Endothelial cell of umbilical vein (primary cell): Measurements from ENCODE around the gene HLA-DPA1. TPM values are rescaled to one million over a fixed set of nuclear protein-coding genes. Genes with fewer than 3 reads are reported as not detected.

Experiments
- BruUV-seq: library from RNA; stranded (reverse); fragments of 400-500 nt; replicated peaks from 2 replicates; lab custom pipeline; 2021; lab: Mats Ljungman, UMichigan
- CTCF ChIA-PET: fragments of 300-600, 350-600 bp; sonication (Branson Sonifier 250); formaldehyde crosslinking; loops from one replicate; lab custom pipeline; 2021; ENCODE audit warnings: antibody characterized with exemption, inconsistent platforms; lab: Charles Lee
- POLR2A ChIA-PET: fragments of 300-600, 350-600 bp; sonication (Branson Sonifier 250); formaldehyde crosslinking; loops from one replicate; lab custom pipeline; 2021; ENCODE audit warnings: antibody characterized with exemption, inconsistent platforms; lab: Charles Lee
- DNase-seq: peaks from one replicate; pipeline ENCODE4 v3.0.0-alpha.2; 2011; ENCODE audit warnings: low read depth, low spot score
- FAIRE-seq: peaks from 2 replicates; lab custom pipeline; 2011; peaks lifted over from hg19 to GRCh38; lab: Jason Lieb, UNC
- H2AFZ ChIP-seq: 2 replicates; pipeline ENCODE4 v1.6.0; 2012; ENCODE audit warnings: low read depth, low read length, control low read depth, inconsistent platforms
- H3K27ac ChIP-seq: 2 replicates; pipeline ENCODE4 v1.5.1; 2011; ENCODE audit warnings: low read depth, mild to moderate bottlenecking, control low read depth, low read length, moderate library complexity; ENCODE audit not compliant: insufficient read depth
- H3K27me3 ChIP-seq, 2 experiments: 2 replicates each; pipeline versions ENCODE4 v1.6.0 to v1.6.1; 2011; ENCODE audit warnings: low read length in 2 of 2, mixed read lengths in 1 of 2; ENCODE audit not compliant: control insufficient read depth in 2 of 2, insufficient read depth in 2 of 2
- H3K36me3 ChIP-seq, 2 experiments: 2 replicates in 1 of 2; 3 replicates in 1 of 2; pipeline ENCODE4 v1.5.1; 2011; ENCODE audit warnings: low read length in 2 of 2, mild to moderate bottlenecking in 1 of 2, moderate library complexity in 1 of 2; ENCODE audit not compliant: control insufficient read depth in 2 of 2, insufficient read depth in 2 of 2; ENCODE audit errors: extremely low read depth in 1 of 2
- H3K4me1 ChIP-seq: 3 replicates; pipeline ENCODE4 v1.5.1; 2011; ENCODE audit warnings: mild to moderate bottlenecking, low read length; ENCODE audit not compliant: control insufficient read depth, insufficient read depth; ENCODE audit errors: extremely low read depth
- H3K4me2 ChIP-seq: 2 replicates; pipeline ENCODE4 v1.6.1; 2011; ENCODE audit warnings: low read length, control low read depth, mixed read lengths; ENCODE audit not compliant: insufficient read depth
- H3K4me3 ChIP-seq, 3 experiments: fragments of 200-600 bp in 1 of 3; sonication (generic), shearing (Covaris generic) in 1 of 3; replicated peaks in 1 of 3; 2 replicates each; pipeline ENCODE4 v1.5.1; 2011 to 2016; ENCODE audit warnings: control low read depth in 3 of 3, low read length in 3 of 3, mild to moderate bottlenecking in 2 of 3, inconsistent platforms in 1 of 3, low read depth in 1 of 3, moderate library complexity in 1 of 3; ENCODE audit not compliant: insufficient read depth in 1 of 3
- H3K79me2 ChIP-seq: 2 replicates; pipeline ENCODE4 v1.6.0; 2012; ENCODE audit warnings: low read length, inconsistent platforms; ENCODE audit not compliant: control insufficient read depth, insufficient read depth
- H3K9ac ChIP-seq: replicated peaks from 2 replicates; pipeline ENCODE3; 2011; ENCODE audit warnings: low read length, control low read depth; ENCODE audit not compliant: insufficient read depth; ENCODE audit errors: extremely low read depth
- H3K9me1 ChIP-seq: replicated peaks from 3 replicates; pipeline ENCODE4 v1.6.0; 2011; ENCODE audit warnings: mild to moderate bottlenecking, low read length; ENCODE audit not compliant: control insufficient read depth, insufficient read depth; ENCODE audit errors: extremely low read depth
- H3K9me3 ChIP-seq: replicated peaks from 2 replicates; pipeline ENCODE4 v1.5.1; 2012; ENCODE audit warnings: low read length, inconsistent platforms; ENCODE audit not compliant: control insufficient read depth, insufficient read depth
- H4K20me1 ChIP-seq: replicated peaks from 2 replicates; pipeline ENCODE3; 2011; ENCODE audit warnings: mild to moderate bottlenecking, low read length; ENCODE audit not compliant: control insufficient read depth, insufficient read depth; ENCODE audit errors: extremely low read depth
- CTCF ChIP-seq, 2 donors: IDR thresholded peaks; 1 replicate in 1 of 2; 2 replicates in 1 of 2; pipeline ENCODE4 v1.5.1; 2011; ENCODE audit warnings: low read length in 2 of 2, mild to moderate bottlenecking in 2 of 2, moderate library complexity in 2 of 2, control low read depth in 1 of 2, inconsistent platforms in 1 of 2, low read depth in 1 of 2; ENCODE audit not compliant: insufficient read depth in 1 of 2; ENCODE audit errors: extremely low read depth in 1 of 2
- EZH2 ChIP-seq: IDR thresholded peaks from 2 replicates; pipeline ENCODE4 v1.6.1; 2012; ENCODE audit warnings: borderline replicate concordance, low read depth, mild to moderate bottlenecking, moderate library complexity, low read length, inconsistent platforms; ENCODE audit not compliant: severe bottlenecking
- FOS ChIP-seq: IDR thresholded peaks from 2 replicates; pipeline ENCODE4 v1.6.1; 2011; ENCODE audit warnings: mild to moderate bottlenecking, low read length, moderate library complexity, borderline replicate concordance; ENCODE audit not compliant: insufficient read depth
- MAX ChIP-seq: IDR thresholded peaks from 2 replicates; pipeline ENCODE4 v1.6.1; 2011; ENCODE audit not compliant: insufficient read depth, insufficient read length
- POLR2A ChIP-seq: IDR thresholded peaks from 2 replicates; pipeline ENCODE4 v1.6.1; 2012; ENCODE audit warnings: low read depth, mild to moderate bottlenecking, control low read depth, low read length
- dilution Hi-C: fragments of 300-500 bp; cut with MboI; formaldehyde crosslinking; loops from one replicate; pipeline ENCODE4 v1.15.0; 2019; ENCODE audit warnings: low sequenced_read_pairs; ENCODE audit not compliant: extremely low pct_ligation_motif_present
- intact Hi-C: fragments of 100-400 bp; cut with micrococcal nuclease; formaldehyde crosslinking; loops from one replicate; pipeline ENCODE4 v1.10.0; 2022
- polyA plus RNA-seq, 4 experiments: library from polyadenylated mRNA; depleted of rRNA in 3 of 4; stranded (reverse) in 3 of 4; unstranded in 1 of 4; fragments of >200 nt; gene quantifications; 2 replicates each; pipeline versions ENCODE4 v1.2.1 to v1.2.3, GENCODE V29; 2011 to 2012; ENCODE audit warnings: missing spikeins in 1 of 4
- total RNA-seq: library from RNA; stranded (reverse); gene quantifications from 2 replicates; pipeline ENCODE4 v1.2.3, GENCODE V29; 2021

The HLA-DPA1 gene
- total and polyA plus RNA-seq, 2 donors (not counting 3 experiments of a cell fraction or from before 2014, with no cell fraction given) = 23.2 TPM; not detected in 1

- dilution Hi-C loops (no loop called here), intact Hi-C loops (no loop called here)
- Histone ChIP-seq H3K4me3 (no peak overlapping the region), H3K4me1 (peaks cover 4% of the 10 kb centered on the region), H4K20me1 (no peaks in the 10 kb centered on the region), H3K9me1 (no peaks in the 10 kb centered on the region), H3K4me2 (no peak overlapping the region), H3K79me2 (no peaks in the 10 kb centered on the region), H2AFZ (no peak overlapping the region), H3K27ac (no peak overlapping the region), H3K27me3 (no peaks in the 10 kb centered on the region), H3K9me3 (no peaks in the 10 kb centered on the region), H3K9ac (no peak overlapping the region), H3K36me3 (no peaks in the 10 kb centered on the region)
- DNase-seq = no peak
- ChIA-PET POLR2A (interaction anchor here (1.3 kb wide), 1 partner anchor 108 kb away, joined by 3 read pairs; no protein-coding TSS in a partner anchor), CTCF (interaction anchor here (0.6 to 5.3 kb wide), 8 partner anchors 11 to 241 kb away, joined by 3 to 88 read pairs (median 3); partner anchors contain the start of gene TAP2)
- BruUV-seq = no TSS peak
- no peak for TF ChIP-seq POLR2A
- FAIRE-seq = no peak
Observed at GRCh38 chr6:33079580-33079979, 6.1 kb upstream of the HLA-DPA1 start.

- no peak for FAIRE-seq
Observed at GRCh38 chr6:33078919-33079521, 5.6 kb upstream of the HLA-DPA1 start.

More at GRCh38 chr6:33078919-33079521, 5.6 kb upstream of the HLA-DPA1 start:
- no peak overlapping the region for H3K4me3 ChIP-seq
- no peaks in the 10 kb centered on the region for H3K79me2 ChIP-seq
- no peaks in the 10 kb centered on the region for H3K27me3 ChIP-seq
- no peak overlapping the region for H3K27ac ChIP-seq
- no peak overlapping the region for H2AFZ ChIP-seq
- H3K9ac ChIP-seq = no peak overlapping the region
- no peaks in the 10 kb centered on the region for H3K9me3 ChIP-seq
- no peak for TF ChIP-seq MAX
- TF ChIP-seq EZH2 = no peak
- no peak for TF ChIP-seq FOS
- TF ChIP-seq CTCF (IDR thresholded peaks at IDR 0.05; ENCODE audit: extremely low read depth in 1 of 2, insufficient read depth in 1 of 2, low read depth in 1 of 2, low read length in 2 of 2) = no peak
- DNase-seq = no peak
- POLR2A ChIA-PET = no interaction called here
- dilution Hi-C loops (no loop called here), intact Hi-C loops (no loop called here)
- no TSS peak for BruUV-seq
- no peak overlapping the region for H3K4me2 ChIP-seq
- H3K4me1 ChIP-seq = peaks cover 4% of the 10 kb centered on the region
- CTCF ChIA-PET = interaction anchor here (1.1 to 5.3 kb wide), 2 partner anchors 63 to 146 kb away, joined by 3 to 88 read pairs; no protein-coding TSS in a partner anchor
- H4K20me1 ChIP-seq = no peaks in the 10 kb centered on the region
- H3K36me3 ChIP-seq = no peaks in the 10 kb centered on the region
- H3K9me1 ChIP-seq = no peaks in the 10 kb centered on the region
